HCT116 (cell line): Measurements from ENCODE around the gene TGM1. TPM values are rescaled to one million over a fixed set of nuclear protein-coding genes. Genes with fewer than 3 reads are reported as not detected.

Experiments
- ATAC-seq: fragments of 200-7000 bp; cut with Tn5 transposase; 2 replicates; pipeline ENCODE4 v1.9.1; 2020; ENCODE audit warnings: mild to moderate bottlenecking, moderate library complexity
- BruUV-seq: library from RNA; stranded (reverse); fragments of 400-500 nt; replicated peaks from 2 replicates; lab custom pipeline; 2021; lab: Mats Ljungman, UMichigan
- CTCF ChIA-PET: fragments of 300-600 bp; sonication (Branson Sonifier 250); formaldehyde crosslinking; loops from one replicate; lab custom pipeline; 2021; ENCODE audit warnings: antibody characterized with exemption; lab: Charles Lee
- POLR2A ChIA-PET: fragments of 300-600, 350-600 bp; sonication (Branson Sonifier 250); formaldehyde crosslinking; loops from one replicate; lab custom pipeline; 2021; ENCODE audit warnings: antibody characterized with exemption; lab: Charles Lee
- RAD21 ChIA-PET, 2 experiments: fragments of 300-600 bp; sonication (Branson Sonifier 250); formaldehyde crosslinking; loops; one replicate each; lab custom pipeline; 2023; ENCODE audit warnings: low total read pairs in 2 of 2; ENCODE audit not compliant: uncharacterized antibody in 2 of 2, unreplicated experiment in 2 of 2, low non-redundant PET in 1 of 2; lab: Charles Lee
- DNase-seq: peaks from one replicate; pipeline ENCODE4 v3.0.0-alpha.2; 2010; ENCODE audit warnings: low read depth, low spot score
- H2AFZ ChIP-seq: fragments of 200-600 bp; shearing (Covaris generic), sonication (generic); 2 replicates; pipeline ENCODE4 v1.6.1; 2017; ENCODE audit warnings: low read depth, mixed run types, mixed read lengths, antibody characterized with exemption, low read length; ENCODE audit not compliant: poor library complexity, severe bottlenecking
- H3K27ac ChIP-seq: 2 replicates; pipeline ENCODE4 v1.5.1; 2012; ENCODE audit warnings: low read depth, low read length
- H3K27me3 ChIP-seq: fragments of 200-600 bp; sonication (generic); 2 replicates; pipeline ENCODE4 v1.6.1; 2016; ENCODE audit warnings: mixed run types, low read length, mixed read lengths; ENCODE audit not compliant: insufficient read depth
- H3K36me3 ChIP-seq, 2 experiments: fragments of 200-500 bp in 1 of 2; fragments of 200-600 bp in 1 of 2; sonication (Bioruptor generic) in 1 of 2; sonication (generic) in 1 of 2; 2 replicates each; pipeline versions ENCODE4 v1.5.1 to v1.6.1; 2014 to 2016; ENCODE audit warnings: low read length in 2 of 2, inconsistent platforms in 1 of 2, mixed read lengths in 1 of 2, mixed run types in 1 of 2; ENCODE audit not compliant: insufficient read depth in 2 of 2, control insufficient read depth in 1 of 2
- H3K4me1 ChIP-seq, 2 experiments: fragments of 200-600 bp in 1 of 2; sonication (generic) in 1 of 2; 2 replicates each; pipeline versions ENCODE4 v1.5.1 to v1.6.1; 2012 to 2017; ENCODE audit warnings: low read length in 2 of 2, inconsistent platforms in 1 of 2, mild to moderate bottlenecking in 1 of 2, mixed read lengths in 1 of 2, mixed run types in 1 of 2, moderate library complexity in 1 of 2; ENCODE audit not compliant: insufficient read depth in 2 of 2, control insufficient read depth in 1 of 2
- H3K4me2 ChIP-seq: fragments of 200-600 bp; sonication (generic); 2 replicates; pipeline ENCODE4 v1.6.1; 2017; ENCODE audit warnings: mixed run types, low read length, mixed read lengths
- H3K4me3 ChIP-seq, 2 experiments: fragments of 200-600 bp in 1 of 2; sonication (generic) in 1 of 2; replicated peaks in 1 of 2; 2 replicates each; pipeline ENCODE4 v1.5.1; 2011 to 2016; ENCODE audit warnings: low read length in 2 of 2, control low read depth in 1 of 2, low read depth in 1 of 2, mild to moderate bottlenecking in 1 of 2, mixed read lengths in 1 of 2, mixed run types in 1 of 2
- H3K79me2 ChIP-seq: fragments of 200-600 bp; sonication (generic); 2 replicates; pipeline ENCODE4 v1.6.1; 2017; ENCODE audit warnings: mild to moderate bottlenecking, mixed run types, low read length, moderate library complexity, mixed read lengths; ENCODE audit not compliant: insufficient read depth
- H3K9ac ChIP-seq: fragments of 200-600 bp; sonication (generic); 2 replicates; pipeline ENCODE4 v1.6.1; 2016; ENCODE audit warnings: low read length, mixed read lengths
- H3K9me2 ChIP-seq: fragments of 200-600 bp; sonication (generic), shearing (Covaris generic); 2 replicates; pipeline ENCODE4 v1.6.1; 2017; ENCODE audit warnings: mixed run types, mild to moderate bottlenecking, moderate library complexity; ENCODE audit not compliant: insufficient read depth
- H3K9me3 ChIP-seq, 2 experiments: fragments of 200-500 bp in 1 of 2; fragments of 200-600 bp in 1 of 2; sonication (Bioruptor generic) in 1 of 2; sonication (generic) in 1 of 2; 2 replicates each; pipeline ENCODE4 v1.6.1; 2014 to 2017; ENCODE audit warnings: low read length in 2 of 2, mixed read lengths in 2 of 2, inconsistent platforms in 1 of 2, low read depth in 1 of 2, mild to moderate bottlenecking in 1 of 2, mixed run types in 1 of 2, moderate library complexity in 1 of 2; ENCODE audit not compliant: control insufficient read depth in 1 of 2, insufficient read depth in 1 of 2
- H4K20me1 ChIP-seq: fragments of 200-600 bp; sonication (generic), shearing (Covaris generic); 2 replicates; pipeline ENCODE4 v1.6.1; 2017; ENCODE audit warnings: mixed run types, mild to moderate bottlenecking, moderate library complexity; ENCODE audit not compliant: insufficient read depth
- CBX3 ChIP-seq: IDR thresholded peaks from 2 replicates; pipeline ENCODE4 v1.6.1; 2012; ENCODE audit warnings: low read depth
- CEBPB ChIP-seq: IDR thresholded peaks from 2 replicates; pipeline ENCODE4 v1.6.1; 2012; ENCODE audit warnings: low read depth
- SP1 ChIP-seq: IDR thresholded peaks from 2 replicates; pipeline ENCODE4 v1.6.1; 2012; ENCODE audit warnings: low read depth
- YY1 ChIP-seq: IDR thresholded peaks from 2 replicates; pipeline ENCODE4 v1.6.1; 2011; ENCODE audit warnings: low read length, low read depth, moderate library complexity, mild to moderate bottlenecking; ENCODE audit not compliant: insufficient replicate concordance; ENCODE audit errors: extremely low read depth
- ZBTB33 ChIP-seq: IDR thresholded peaks from 2 replicates; pipeline ENCODE4 v1.6.1; 2011; ENCODE audit warnings: mild to moderate bottlenecking, low read length, moderate library complexity; ENCODE audit not compliant: insufficient replicate concordance; ENCODE audit errors: extremely low read depth
- intact Hi-C: fragments of 100-400 bp; cut with micrococcal nuclease; formaldehyde crosslinking; loops from 2 replicates; pipeline ENCODE4 v1.10.0; 2022
- total RNA-seq: library from RNA; stranded (reverse); gene quantifications from one replicate; pipeline ENCODE4 v1.2.1, GENCODE V29; 2021; ENCODE audit not compliant: unreplicated experiment

Gene TGM1
- total RNA-seq, 1 experiment from 2014 or later: 5.6 TPM

GRCh38 chr14:24261969-24262327, 1.0 kb downstream of the TGM1 start:
- CTCF ChIA-PET: no interaction called here
- no peak for TF ChIP-seq CBX3
- no peak for TF ChIP-seq CEBPB
- TF ChIP-seq SP1: no peak

DNA sequence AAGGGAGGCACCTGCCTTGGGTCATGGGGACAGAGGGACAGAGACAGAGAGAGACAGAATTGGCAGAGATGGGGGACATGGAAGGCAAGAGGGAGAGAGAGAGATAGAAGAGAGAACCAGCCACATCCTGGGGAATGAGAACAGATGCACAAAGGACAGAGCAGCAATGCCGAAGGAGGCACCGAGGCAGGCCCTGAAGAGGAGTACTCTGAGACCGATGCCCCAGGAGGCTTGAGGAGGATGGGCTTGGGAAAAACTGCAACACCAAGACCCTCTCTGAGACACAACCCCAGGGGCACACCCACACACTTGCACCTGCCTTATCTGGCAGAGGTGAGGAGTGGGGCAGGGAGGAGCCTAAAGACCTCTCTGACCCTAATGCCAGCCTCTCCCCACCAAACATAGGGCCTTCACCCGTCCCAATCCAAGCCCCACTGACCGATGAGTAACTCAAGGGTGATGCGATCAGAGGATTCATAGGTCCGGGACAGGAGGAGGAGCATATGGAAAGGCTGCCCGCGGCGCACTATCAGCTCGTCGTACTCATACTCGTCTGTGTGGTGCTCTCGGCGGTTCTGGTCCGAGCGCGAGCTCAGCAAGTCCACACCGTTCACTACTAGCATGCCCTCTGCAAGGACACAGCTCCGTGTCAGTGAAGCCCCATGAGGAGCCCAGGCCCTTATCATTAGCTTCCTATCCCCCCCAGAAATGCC, 1.6 kb downstream of the TGM1 start:
- H3K4me3 ChIP-seq: no peak overlapping the region
- H3K27ac ChIP-seq: no peak overlapping the region

More at GRCh38 chr14:24261969-24262327, 1.0 kb downstream of the TGM1 start:
- no TSS peak for BruUV-seq
- Histone ChIP-seq H2AFZ (no peak overlapping the region), H3K9ac (no peak overlapping the region), H3K4me3 (no peak overlapping the region), H3K4me2 (no peak overlapping the region), H3K4me1 (peaks cover 10 to 14% of the 10 kb centered on the region in 2 experiments), H3K27ac (no peak overlapping the region), H3K79me2 (no peaks in the 10 kb centered on the region), H3K27me3 (no peaks in the 10 kb centered on the region), H3K36me3 (no peaks in the 10 kb centered on the region), H4K20me1 (no peaks in the 10 kb centered on the region), H3K9me3 (no peaks in the 10 kb centered on the region), H3K9me2 (no peaks in the 10 kb centered on the region)
- ChIA-PET POLR2A (interaction anchor here (2.2 kb wide), 1 partner anchor 9 kb away, joined by 8 read pairs; the partner anchor contains the start of gene RABGGTA), RAD21 (no interaction called here)
- intact Hi-C loops: no loop called here
- no peak for DNase-seq
- ATAC-seq: no peak

More for the DNA sequence above, 1.6 kb downstream of the TGM1 start:
- intact Hi-C loops: no loop called here
- no TSS peak for BruUV-seq
- no peak overlapping the region for H3K4me2 ChIP-seq
- no peak overlapping the region for H2AFZ ChIP-seq
- no peak overlapping the region for H3K9ac ChIP-seq
- DNase-seq (no peak), ATAC-seq (no peak)
- no peaks in the 10 kb centered on the region for H3K27me3 ChIP-seq
- ChIA-PET POLR2A (interaction anchor here (2.2 kb wide), 1 partner anchor 10 kb away, joined by 8 read pairs; the partner anchor contains the start of gene RABGGTA), CTCF (no interaction called here), RAD21 (no interaction called here)
- TF ChIP-seq ZBTB33: no peak
- TF ChIP-seq YY1: no peak
- no peaks in the 10 kb centered on the region for H4K20me1 ChIP-seq
- H3K9me3 ChIP-seq: no peaks in the 10 kb centered on the region
- no peaks in the 10 kb centered on the region for H3K79me2 ChIP-seq
- H3K36me3 ChIP-seq: no peaks in the 10 kb centered on the region
- no peaks in the 10 kb centered on the region for H3K9me2 ChIP-seq
- peaks cover 10 to 14% of the 10 kb centered on the region in 2 experiments for H3K4me1 ChIP-seq
